HG03378 (cell line): Measurements from ENCODE around the gene EEF1E1.

ENCODE experiments used
- ATAC-seq: cut with Tn5 transposase; IDR thresholded peaks from one replicate; pipeline ENCODE4 v1.9.1; 2021; ENCODE audit warnings: mild to moderate bottlenecking, moderate library complexity; ENCODE audit not compliant: unreplicated experiment

Gene EEF1E1

DNA sequence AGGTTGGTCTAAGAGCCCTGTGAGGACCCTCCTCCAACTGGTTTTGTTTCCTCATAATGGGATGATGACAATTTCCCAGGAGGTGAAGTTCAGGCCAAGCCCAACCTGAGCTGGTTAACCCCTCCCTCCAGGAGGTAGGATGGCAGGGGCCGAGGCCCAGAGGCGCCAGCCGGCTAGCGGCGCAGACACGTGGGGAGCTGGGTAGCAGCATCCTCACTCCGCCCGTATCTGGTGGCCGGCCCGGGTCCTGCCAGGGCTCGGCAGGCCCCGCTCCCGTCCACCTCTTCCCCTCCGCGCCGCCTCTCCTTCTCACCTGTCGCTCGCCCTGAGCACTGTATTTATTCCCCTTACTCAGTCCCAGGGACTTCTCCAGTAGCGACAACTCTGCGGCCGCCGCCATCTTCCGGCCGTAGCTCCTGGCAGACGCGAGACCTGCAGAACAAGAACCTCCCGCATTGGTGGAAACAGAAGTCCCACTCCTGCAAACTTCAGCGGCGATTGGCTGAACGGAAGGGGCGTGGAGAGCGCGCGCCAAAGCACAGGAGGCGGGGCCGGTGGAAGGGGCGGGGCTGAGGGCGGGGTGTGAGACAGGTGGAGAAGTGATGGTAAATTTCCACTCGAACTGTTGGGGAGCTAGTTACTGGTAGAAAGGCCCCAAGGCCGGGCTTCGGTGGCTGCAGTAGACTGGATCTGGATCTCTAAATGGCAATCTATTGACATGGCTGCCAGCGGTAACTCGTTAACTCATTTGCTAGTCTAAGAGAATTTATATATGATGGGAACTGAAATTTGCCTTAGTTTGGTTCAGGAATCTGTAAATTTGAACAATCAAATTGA, at the start of gene EEF1E1:
Gene EEF1E1 (minus strand): TSS at position 427 of the 837 bp plus-strand sequence. CDS start 27 bp downstream, at position 400.
- peak; percentile 99 for ATAC-seq

DNA sequence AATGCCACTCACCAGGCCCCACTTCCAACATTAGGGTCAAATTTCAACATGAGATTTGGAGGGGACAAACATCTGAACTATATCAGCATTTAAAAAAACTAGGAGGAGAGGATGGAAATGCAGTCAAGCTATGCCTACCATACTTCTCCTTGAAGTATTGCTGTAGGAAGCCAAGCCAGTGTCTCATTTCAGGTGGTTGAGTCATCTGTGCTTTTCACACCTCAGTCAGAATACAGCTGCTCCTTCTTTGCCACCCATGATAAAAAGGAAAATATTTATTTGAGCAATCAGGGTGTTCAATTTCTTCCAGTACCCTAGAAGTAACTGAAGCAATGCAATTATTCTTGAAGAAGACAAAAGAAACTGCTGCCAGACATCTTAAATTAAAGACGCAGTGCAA, 47.0 kb upstream of the EEF1E1 start:
- ATAC-seq: no peak

- ATAC-seq: no peak
Measured at GRCh38 chr6:8143945-8144344, 41.6 kb upstream of the EEF1E1 start.

- no peak for ATAC-seq
Measured at GRCh38 chr6:8139451-8139850, 37.1 kb upstream of the EEF1E1 start.

GRCh38 chr6:8137529-8137939, 35.2 kb upstream of the EEF1E1 start:
- no peak for ATAC-seq

DNA sequence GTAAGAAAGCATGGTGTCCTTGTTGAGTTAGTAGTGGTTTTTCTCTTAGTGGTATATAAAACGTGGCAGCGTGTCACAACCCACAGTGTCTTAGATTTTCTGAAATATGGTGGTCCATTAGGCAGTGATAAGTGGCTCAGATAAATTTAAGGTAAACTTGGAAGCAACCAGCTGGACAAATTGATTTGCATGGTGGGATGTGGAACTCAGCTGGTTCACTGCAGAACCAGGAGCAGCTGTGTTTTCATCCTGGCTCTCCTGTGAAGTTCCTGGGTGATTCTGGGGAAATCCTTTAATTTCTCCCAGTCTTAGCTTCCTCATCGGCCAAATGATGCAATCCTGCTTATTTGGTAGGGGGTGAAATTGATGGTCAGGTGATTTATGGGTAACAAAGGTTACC, 32.9 kb upstream of the EEF1E1 start:
- ATAC-seq: no peak

GRCh38 chr6:8132130-8132529, 29.8 kb upstream of the EEF1E1 start:
- ATAC-seq: no peak

DNA sequence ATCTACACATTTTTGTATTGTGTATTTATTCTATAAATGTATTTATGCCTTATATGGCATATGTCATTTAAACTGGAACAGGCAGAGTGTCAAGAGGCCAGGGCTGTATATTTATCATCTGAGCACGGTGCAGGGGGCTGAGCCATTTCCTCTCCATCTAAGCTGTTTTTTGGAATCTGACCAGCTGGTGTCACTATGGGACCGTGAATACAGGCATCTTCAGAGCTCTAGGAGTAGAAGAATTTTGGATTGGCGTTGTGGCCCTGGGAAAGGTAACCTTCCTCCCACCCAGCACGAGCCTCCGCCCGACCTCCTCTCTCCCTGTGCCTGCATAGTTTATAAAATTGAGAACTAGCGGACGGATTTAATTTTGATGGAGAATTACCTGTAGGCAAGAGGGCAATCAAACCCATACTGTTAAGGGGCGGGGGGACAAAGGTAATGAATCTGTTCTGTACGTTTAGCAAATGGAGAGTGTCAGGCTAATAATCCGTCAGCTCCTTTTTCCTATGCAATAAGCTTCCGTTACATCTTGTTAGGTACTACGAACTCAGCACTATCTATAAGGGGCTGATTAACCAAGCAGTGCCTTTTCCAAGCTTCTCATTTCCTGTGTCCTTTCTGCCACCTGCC, 29.0 kb upstream of the EEF1E1 start:
- ATAC-seq: peak; percentile 88

GRCh38 chr6:8130399-8130798, 28.1 kb upstream of the EEF1E1 start:
- ATAC-seq: no peak

DNA sequence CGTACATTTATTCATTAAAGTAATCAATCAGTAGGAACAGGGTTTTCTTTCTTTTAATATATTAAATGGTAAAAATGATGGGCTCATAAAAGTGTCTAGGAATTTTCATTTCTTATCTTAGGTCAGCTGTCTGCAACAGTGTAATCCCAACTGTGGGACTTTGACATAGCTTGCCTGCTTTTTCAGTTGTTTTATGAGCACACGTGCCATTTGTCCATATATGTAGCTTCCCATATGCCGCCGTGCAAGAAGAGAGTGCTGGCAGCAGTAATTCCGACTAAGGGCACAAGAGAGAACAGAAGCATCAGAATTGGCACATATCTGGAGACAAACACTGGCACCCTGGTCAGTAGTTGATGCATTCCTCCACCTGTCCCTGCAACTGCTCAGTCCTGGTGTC, 20.9 kb upstream of the EEF1E1 start:
- no peak for ATAC-seq

GRCh38 chr6:8114956-8115355, 12.6 kb upstream of the EEF1E1 start:
- ATAC-seq: no peak

- ATAC-seq: no peak
Measured at GRCh38 chr6:8113131-8113654, 10.8 kb upstream of the EEF1E1 start.

GRCh38 chr6:8110725-8111124, 8.4 kb upstream of the EEF1E1 start:
- no peak for ATAC-seq

GRCh38 chr6:8110117-8110721, 7.9 kb upstream of the EEF1E1 start:
- no peak for ATAC-seq

- ATAC-seq: no peak
Measured at GRCh38 chr6:8108759-8109539, 6.6 kb upstream of the EEF1E1 start.

DNA sequence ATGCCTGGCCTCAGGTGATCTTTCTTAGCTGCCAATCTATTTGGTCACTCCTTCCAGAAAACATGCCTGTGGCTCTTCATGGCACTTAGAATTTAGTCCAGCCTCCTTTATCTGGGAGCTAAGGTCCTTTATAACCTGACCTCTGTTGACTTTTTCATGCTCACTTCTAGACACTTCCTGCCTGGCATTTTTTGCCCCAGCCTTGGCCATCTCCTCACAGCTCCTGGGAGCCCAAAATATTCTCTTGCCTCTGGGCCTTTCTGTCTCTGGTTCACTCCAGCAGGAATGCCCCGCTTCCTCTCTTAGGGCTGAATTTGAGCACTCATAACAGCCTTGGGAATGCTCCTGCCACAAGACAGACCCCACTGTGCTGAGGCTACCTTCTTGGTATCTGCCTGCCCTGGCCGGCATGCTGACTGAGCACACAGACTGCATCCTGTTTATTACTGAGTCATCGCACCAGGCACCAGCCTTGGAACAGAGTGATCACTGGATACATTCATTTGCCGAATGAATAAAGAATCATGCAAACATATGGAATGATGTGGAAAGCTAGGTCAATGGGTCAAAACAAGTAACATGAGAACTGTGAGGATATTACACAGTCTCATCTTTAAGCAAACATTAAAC, 5.8 kb upstream of the EEF1E1 start:
- no peak for ATAC-seq

DNA sequence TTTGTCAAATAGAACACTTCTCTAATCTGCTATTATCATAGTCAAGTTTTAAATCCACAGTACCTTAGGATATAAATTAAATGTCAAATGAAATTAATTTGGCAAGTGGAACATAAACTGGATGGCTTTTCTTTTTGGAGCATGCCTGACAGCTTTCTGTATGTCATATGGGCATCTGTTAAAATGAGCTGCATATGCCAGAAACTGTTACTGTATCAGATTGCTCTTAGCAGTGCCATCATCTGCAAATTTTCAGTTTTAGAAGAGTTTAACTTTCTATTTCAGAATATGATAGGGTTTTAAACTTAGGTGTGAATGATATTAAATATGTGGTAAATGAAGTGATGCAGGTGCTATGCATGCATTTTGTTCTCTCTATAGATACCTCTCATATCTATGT, 3.4 kb upstream of the EEF1E1 start:
- ATAC-seq: no peak

DNA sequence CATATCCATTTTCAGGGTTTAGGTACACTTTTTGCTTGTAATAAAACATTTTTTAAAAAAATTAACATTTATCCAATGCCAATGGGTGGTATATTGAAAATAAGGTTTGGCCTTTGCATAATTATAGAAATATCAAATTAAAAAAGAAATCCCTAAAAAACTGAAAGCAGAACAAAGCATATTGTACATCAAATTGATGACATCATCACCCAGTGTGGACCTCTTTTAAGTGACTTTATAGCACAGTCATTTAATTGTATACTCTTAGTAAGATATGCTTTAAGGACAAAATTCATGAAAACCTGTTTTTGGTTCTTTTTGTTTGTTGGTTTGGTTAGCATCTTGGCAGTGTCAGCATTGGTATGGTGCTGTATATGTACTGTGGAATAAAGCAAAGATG, 1.4 kb upstream of the EEF1E1 start:
- no peak for ATAC-seq

DNA sequence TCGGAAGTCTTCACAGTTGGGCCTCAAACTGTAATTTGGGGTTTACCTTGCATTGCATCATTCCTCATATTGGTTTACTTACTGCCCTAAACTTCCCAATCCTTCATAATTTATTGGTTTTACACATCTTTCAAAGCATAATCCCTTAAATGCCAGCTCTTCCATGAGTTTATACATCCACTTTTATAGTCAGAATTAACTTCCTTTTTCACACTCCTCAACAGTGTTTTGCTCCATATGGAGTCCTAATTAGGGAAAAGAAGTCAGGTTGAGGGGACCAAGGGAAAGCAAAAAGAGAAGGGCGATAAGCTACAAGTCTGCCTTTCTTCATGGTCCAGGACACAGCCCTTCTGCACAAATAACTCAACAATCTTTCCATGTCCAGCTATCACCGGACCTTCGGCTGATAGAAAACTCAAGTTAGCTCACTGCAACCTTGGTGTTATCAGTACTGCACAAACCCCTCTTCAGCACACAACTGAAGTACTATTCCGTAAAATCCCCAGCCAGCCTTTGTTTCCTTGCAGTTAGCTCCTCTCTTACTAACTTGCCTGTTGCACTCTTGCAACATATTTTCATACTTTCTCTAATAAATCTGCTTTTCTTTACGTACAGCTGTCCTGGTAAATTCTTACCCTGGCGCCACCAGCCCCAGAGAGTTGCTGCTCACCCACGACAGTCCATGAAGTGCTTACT, 2.0 kb downstream of the EEF1E1 start:
- no peak for ATAC-seq

GRCh38 chr6:8090650-8091049, 11.7 kb downstream of the EEF1E1 start:
- no peak for ATAC-seq
